SHP77 treated with DMSO at 0.1 percent for 48 hours (cell line): ENCODE results near the gene MT1HL1.

Experiments used
- DNase-seq: peaks from one replicate; lab custom pipeline; 2025; lab: John Stamatoyannopoulos, UW

Gene MT1HL1

DNA sequence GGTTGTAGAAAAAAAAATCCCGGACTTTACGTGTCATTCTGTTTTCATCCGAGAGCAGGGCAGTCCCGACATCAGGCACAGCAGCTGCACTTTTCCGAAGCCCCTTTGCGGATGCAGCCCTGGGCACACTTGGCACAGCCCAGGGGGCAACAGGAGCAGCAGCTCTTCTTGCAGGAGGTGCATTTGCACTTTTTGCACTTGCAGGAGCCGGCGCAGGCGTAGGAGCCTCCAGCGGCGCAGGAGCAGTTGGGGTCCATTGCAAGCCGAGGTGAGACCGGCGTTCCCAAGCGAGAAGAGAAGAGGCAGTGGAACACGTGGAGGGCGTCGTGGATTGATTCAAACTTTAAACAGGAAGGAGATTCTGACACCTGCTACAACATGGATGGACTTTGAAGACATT, at the start of gene MT1HL1:
Gene MT1HL1, minus strand, starts transcription at position 326 of the 400 bp plus-strand sequence. Its CDS starts 69 bp downstream, at position 257.
- DNase-seq = no peak

GRCh38 chr1:237050915-237051314, 46.7 kb upstream of the MT1HL1 start:
- no peak for DNase-seq

DNA sequence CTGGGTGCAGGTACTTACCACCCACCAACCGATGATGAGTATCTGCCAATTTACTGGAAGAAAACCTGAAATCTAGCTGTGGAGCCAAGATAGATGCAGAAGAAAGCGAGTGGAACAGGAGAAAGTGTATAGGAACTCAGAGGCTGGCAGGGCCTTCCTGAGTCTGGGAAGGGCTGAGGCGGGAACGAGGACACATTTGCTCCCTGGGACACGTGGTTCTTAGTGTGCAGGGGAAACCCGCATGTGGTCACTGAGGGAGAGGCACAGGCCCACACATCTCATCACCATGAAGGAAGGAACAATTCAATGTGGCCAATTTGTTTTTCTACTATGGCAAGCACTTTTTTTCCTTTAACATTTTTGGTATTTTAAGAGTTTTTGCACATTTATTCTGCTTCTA, 45.9 kb upstream of the MT1HL1 start:
- DNase-seq = no peak

GRCh38 chr1:237048803-237049202, 44.6 kb upstream of the MT1HL1 start:
- DNase-seq = no peak

- DNase-seq = no peak
These were observed 41.2 kb upstream of the MT1HL1 start for GRCh38 chr1:237045278-237046016.

- DNase-seq = no peak
These were observed 39.8 kb upstream of the MT1HL1 start for GRCh38 chr1:237043846-237044636.

- DNase-seq = no peak
These were observed 38.8 kb upstream of the MT1HL1 start for GRCh38 chr1:237042892-237043576.

- no peak for DNase-seq
These were observed 38.3 kb upstream of the MT1HL1 start for GRCh38 chr1:237042526-237042891.

- no peak for DNase-seq
These were observed 37.7 kb upstream of the MT1HL1 start, which contains the start of gene RYR2 for GRCh38 chr1:237041795-237042525. TSS of gene RYR2 (plus strand) at chr1:237042184. CDS start at chr1:237042522, 338 bp downstream.

DNA sequence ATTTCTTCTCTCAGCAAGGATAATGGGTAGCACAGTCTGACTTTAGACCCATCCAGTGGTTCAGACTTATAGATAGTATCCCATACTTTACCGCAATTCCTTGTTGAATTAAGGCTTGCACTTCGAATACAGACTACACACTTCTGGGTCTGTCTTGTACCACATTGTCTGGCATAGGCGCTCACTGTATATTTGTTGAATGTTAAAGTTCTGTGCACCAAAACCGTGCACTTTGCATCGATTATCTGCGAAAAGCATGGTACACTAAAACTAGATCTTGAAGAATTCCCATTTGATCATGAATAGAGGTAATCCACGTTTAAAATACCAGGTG, 37.2 kb upstream of the MT1HL1 start:
- no peak for DNase-seq

DNA sequence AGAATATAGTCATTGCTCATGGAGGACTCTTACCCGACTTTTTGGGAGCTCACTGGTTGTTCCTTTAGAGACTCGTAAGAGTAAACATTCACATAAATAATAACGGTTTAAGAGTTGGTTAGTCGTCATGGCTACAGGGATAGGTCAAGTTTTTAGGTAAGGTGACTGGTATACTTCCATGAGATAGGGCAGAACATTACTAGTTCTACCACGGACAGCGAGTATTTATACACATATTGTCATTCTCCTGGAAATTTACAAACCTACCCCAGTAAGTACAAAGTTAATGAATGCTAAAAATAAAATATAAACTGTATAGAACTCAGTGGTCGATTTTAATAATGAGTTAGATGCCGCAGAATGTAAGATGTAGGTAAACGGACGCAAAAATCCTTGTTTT, 36.6 kb upstream of the MT1HL1 start:
- no peak for DNase-seq

DNA sequence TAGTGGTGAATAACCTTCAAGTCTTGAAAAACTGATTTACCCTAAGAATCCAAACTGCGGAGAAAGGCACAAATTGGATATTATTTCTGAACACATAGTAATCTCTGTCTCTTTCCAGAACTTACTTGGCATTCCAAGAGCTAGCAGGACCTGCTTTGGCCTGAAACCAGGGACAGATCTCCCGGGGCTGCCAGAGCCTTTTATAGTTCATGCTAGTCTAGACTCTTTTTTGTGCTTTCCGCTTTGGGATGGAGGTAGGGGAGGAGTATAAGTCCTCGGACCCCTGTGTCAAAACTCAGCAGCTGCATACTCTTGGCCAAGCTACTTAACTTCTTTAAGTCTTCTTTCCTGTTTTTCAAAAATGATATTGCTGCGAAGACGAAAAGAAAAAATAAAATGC, 34.0 kb upstream of the MT1HL1 start:
- DNase-seq = no peak

- no peak for DNase-seq
These were observed 31.5 kb upstream of the MT1HL1 start for GRCh38 chr1:237035759-237036158.

- DNase-seq = no peak
These were observed 29.6 kb upstream of the MT1HL1 start for GRCh38 chr1:237033804-237034203.

DNA sequence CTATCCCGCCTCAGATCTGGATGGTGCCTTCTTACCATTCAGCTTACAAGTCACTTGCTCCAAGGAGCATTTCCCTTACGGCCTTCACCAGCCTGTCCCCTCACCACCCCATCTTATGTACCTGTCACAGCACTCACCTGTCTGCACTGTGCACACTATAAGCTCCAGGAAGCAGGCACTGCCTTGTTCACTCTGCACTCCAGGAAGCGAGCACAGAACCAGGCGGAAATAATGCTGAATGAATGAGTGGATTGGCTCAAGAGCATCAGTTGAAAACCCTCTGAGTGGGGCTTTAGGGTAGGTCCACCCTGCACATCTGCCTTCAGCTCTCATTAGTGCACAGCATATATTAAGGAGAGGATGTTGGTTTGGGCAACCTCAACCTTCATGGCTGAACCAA, 28.8 kb upstream of the MT1HL1 start:
- DNase-seq = no peak

- DNase-seq = no peak
These were observed 27.8 kb upstream of the MT1HL1 start for GRCh38 chr1:237032029-237032428.

DNA sequence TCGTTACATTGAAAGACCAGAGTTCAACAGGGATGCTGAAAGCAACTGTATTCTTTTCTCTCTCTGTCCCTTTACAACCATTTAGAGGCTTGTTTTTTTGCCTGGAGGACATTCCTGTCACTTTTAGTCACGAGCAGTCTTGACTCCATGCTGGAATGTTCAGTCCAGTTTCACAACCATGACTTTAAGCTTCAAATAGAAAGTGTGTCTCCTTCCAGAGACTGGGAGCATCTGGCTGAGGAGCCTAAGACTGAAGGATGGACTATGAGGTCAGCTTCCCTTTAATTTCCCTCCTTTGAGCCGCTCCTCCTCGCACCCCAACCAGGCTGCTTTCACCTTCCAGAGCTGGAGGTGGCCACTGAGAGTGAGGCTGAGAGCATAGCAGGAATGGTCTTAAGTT, 27.2 kb upstream of the MT1HL1 start:
- no peak for DNase-seq

- no peak for DNase-seq
These were observed 25.8 kb upstream of the MT1HL1 start for GRCh38 chr1:237029850-237030535.

DNA sequence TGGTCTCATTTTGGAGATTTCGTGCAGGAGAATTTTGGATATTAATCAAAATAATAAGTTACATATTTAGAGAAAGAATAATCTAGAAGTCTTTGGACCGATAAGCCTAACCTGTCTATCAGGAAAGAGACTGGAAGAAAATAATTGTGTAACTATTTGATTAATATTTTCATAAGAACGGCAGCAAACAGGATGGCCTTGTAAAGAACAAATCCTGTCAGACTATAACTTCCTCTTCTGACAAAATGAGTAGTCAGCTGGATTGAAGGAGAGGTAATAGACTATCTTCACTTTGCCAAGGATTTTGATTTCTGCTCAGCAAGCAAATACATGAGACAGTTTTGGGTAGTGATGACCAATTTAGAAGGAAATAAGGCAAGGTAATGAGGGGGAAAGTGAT, 25.0 kb upstream of the MT1HL1 start:
- no peak for DNase-seq

DNA sequence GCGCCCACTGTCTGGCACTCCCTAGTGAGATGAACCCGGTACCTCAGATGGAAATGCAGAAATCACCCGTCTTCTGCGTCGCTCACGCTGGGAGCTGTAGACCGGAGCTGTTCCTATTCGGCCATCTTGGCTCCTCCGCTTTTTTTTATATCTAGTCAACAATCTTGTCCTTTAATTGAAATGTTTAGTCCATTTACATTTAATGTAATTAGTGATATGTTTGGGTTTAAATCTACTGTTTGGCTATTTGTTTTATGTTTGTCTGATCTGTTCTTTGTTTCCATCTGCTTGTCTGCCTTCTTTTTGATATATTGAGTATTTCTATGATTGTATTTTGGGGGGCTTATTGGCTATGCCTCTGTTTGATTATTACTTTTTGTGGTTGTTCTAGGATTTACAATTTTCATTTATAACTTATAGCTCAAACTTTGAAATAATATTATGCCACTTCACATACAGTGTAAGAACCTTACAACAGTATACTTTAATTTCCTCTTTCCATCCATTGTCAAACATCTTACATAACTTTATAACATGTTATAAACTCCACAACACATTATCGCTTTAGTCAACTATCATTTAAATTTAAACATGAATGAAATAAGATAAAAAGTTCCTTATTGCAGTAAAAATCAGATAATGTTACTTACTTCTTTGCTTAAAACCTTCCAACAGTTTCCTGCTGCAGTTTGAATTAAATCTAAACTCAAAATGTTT, 21.3 kb upstream of the MT1HL1 start:
- DNase-seq = no peak

- no peak for DNase-seq
These were observed 14.7 kb upstream of the MT1HL1 start for GRCh38 chr1:237018896-237019295.
